ENCODE data around the gene MEGF6.

DNA sequence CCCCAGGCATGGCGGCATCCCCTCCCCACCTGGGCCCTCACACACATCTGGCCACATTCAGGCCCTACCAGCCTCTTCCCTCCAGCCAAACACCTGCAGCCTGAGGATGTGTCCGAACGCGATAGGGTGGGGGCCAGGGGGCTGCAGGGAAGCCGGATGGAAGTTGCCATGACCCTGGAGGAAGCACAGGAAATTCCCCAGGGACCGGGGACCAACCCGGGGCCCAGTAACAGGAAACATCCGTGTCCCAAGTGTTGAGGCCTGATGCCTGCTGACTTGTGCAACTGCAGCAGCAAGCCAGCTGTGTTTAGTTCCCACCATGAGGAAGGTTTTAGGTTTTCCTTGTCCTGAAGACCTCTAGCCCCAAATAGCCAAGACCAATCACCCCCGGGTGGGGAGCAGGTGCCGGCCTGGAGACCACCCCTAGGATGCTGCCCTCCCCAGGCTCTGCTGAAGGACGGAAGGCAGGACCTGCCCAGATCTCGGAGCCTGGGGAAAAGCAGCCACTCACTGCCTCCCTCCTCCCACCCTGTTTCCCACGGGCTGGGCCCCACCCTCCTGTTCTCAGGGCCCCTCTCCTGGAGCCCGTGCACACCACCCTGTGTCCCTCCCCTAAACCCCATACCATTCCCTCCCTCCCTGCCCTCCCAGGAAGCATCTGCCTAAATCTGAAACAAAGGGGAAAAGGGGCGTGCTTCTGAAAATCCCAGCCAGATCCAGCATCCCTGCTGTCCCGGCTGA is 29.8 kb downstream of the MEGF6 start:
- TF ChIP-seq, protein P1, sequence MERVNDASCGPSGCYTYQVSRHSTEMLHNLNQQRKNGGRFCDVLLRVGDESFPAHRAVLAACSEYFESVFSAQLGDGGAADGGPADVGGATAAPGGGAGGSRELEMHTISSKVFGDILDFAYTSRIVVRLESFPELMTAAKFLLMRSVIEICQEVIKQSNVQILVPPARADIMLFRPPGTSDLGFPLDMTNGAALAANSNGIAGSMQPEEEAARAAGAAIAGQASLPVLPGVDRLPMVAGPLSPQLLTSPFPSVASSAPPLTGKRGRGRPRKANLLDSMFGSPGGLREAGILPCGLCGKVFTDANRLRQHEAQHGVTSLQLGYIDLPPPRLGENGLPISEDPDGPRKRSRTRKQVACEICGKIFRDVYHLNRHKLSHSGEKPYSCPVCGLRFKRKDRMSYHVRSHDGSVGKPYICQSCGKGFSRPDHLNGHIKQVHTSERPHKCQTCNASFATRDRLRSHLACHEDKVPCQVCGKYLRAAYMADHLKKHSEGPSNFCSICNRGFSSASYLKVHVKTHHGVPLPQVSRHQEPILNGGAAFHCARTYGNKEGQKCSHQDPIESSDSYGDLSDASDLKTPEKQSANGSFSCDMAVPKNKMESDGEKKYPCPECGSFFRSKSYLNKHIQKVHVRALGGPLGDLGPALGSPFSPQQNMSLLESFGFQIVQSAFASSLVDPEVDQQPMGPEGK (CRISPR knock-in tag; IDR thresholded peaks at IDR 0.05; ENCODE audit: borderline replicate concordance) = no peak
- no peak for TF ChIP-seq ISL1 (CRISPR knock-in tag; IDR thresholded peaks at IDR 0.05)
- TF ChIP-seq ZC3H10 (CRISPR knock-in tag; IDR thresholded peaks at IDR 0.05) = no peak
- TF ChIP-seq ZFP30 (CRISPR knock-in tag; IDR thresholded peaks at IDR 0.05) = no peak
- no peak for TF ChIP-seq GLIS3 (CRISPR knock-in tag; IDR thresholded peaks at IDR 0.05)
- TF ChIP-seq, protein P2, sequence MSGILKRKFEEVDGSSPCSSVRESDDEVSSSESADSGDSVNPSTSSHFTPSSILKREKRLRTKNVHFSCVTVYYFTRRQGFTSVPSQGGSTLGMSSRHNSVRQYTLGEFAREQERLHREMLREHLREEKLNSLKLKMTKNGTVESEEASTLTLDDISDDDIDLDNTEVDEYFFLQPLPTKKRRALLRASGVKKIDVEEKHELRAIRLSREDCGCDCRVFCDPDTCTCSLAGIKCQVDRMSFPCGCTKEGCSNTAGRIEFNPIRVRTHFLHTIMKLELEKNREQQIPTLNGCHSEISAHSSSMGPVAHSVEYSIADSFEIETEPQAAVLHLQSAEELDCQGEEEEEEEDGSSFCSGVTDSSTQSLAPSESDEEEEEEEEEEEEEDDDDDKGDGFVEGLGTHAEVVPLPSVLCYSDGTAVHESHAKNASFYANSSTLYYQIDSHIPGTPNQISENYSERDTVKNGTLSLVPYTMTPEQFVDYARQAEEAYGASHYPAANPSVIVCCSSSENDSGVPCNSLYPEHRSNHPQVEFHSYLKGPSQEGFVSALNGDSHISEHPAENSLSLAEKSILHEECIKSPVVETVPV (CRISPR knock-in tag; IDR thresholded peaks at IDR 0.05) = no peak
- TF ChIP-seq ZNF565 (CRISPR knock-in tag; conservative IDR thresholded peaks at IDR 0.05; ENCODE audit: low read depth) = no peak
- no peak for TF ChIP-seq BACH2 (CRISPR knock-in tag; IDR thresholded peaks at IDR 0.05; ENCODE audit: borderline replicate concordance)
- TF ChIP-seq ZFP3 (CRISPR knock-in tag; IDR thresholded peaks at IDR 0.05) = no peak
- no peak for TF ChIP-seq TOX (CRISPR knock-in tag; IDR thresholded peaks at IDR 0.05; ENCODE audit: borderline replicate concordance)
- no peak for TF ChIP-seq PPARA (CRISPR knock-in tag; IDR thresholded peaks at IDR 0.05; ENCODE audit: borderline replicate concordance)
- TF ChIP-seq SNAI2 (CRISPR knock-in tag; IDR thresholded peaks at IDR 0.05) = no peak
- no peak for TF ChIP-seq ESRRG (CRISPR knock-in tag; IDR thresholded peaks at IDR 0.05)
- TF ChIP-seq, protein P3, sequence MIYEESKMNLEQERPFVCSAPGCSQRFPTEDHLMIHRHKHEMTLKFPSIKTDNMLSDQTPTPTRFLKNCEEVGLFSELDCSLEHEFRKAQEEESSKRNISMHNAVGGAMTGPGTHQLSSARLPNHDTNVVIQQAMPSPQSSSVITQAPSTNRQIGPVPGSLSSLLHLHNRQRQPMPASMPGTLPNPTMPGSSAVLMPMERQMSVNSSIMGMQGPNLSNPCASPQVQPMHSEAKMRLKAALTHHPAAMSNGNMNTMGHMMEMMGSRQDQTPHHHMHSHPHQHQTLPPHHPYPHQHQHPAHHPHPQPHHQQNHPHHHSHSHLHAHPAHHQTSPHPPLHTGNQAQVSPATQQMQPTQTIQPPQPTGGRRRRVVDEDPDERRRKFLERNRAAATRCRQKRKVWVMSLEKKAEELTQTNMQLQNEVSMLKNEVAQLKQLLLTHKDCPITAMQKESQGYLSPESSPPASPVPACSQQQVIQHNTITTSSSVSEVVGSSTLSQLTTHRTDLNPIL (CRISPR knock-in tag; IDR thresholded peaks at IDR 0.05; ENCODE audit: low read depth) = no peak

Data from SK-N-SH treated with all-trans-retinoic acid at 6 μM for 48 hours (cell line).